Measurements from ENCODE around the gene PTGER3. TPM values are rescaled to one million over a fixed set of nuclear protein-coding genes. Genes with fewer than 3 reads are reported as not detected.

The PTGER3 gene
- total RNA-seq, 1 experiment from 2014 or later = 0.09 TPM

GRCh38 chr1:71019233-71019969 lies 28.2 kb downstream of the PTGER3 start:
- no peaks in the 10 kb centered on the region for H3K27me3 Mint-ChIP-seq (ENCODE audit: unreplicated experiment)
- DNase-seq = no peak
- TF ChIP-seq, protein P1, sequence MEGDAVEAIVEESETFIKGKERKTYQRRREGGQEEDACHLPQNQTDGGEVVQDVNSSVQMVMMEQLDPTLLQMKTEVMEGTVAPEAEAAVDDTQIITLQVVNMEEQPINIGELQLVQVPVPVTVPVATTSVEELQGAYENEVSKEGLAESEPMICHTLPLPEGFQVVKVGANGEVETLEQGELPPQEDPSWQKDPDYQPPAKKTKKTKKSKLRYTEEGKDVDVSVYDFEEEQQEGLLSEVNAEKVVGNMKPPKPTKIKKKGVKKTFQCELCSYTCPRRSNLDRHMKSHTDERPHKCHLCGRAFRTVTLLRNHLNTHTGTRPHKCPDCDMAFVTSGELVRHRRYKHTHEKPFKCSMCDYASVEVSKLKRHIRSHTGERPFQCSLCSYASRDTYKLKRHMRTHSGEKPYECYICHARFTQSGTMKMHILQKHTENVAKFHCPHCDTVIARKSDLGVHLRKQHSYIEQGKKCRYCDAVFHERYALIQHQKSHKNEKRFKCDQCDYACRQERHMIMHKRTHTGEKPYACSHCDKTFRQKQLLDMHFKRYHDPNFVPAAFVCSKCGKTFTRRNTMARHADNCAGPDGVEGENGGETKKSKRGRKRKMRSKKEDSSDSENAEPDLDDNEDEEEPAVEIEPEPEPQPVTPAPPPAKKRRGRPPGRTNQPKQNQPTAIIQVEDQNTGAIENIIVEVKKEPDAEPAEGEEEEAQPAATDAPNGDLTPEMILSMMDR (IDR thresholded peaks at IDR 0.05; ENCODE audit: unreplicated experiment) = no peak
- H3K27ac Mint-ChIP-seq (ENCODE audit: unreplicated experiment) = no peak overlapping the region
- no peak overlapping the region for H3K4me3 Mint-ChIP-seq (ENCODE audit: low read depth, unreplicated experiment)
- H3K4me1 Mint-ChIP-seq (ENCODE audit: low read depth, unreplicated experiment) = no peaks in the 10 kb centered on the region
- intact Hi-C loops (cut with micrococcal nuclease; ENCODE audit: unreplicated experiment) = no loop called here
- H3K36me3 Mint-ChIP-seq (ENCODE audit: insufficient read depth, unreplicated experiment) = no peaks in the 10 kb centered on the region
- no peaks in the 10 kb centered on the region for H3K9me3 Mint-ChIP-seq (ENCODE audit: low read depth, unreplicated experiment)
- BruUV-seq (replicated peaks) = no TSS peak
- CTCF ChIA-PET = no interaction called here

DNA sequence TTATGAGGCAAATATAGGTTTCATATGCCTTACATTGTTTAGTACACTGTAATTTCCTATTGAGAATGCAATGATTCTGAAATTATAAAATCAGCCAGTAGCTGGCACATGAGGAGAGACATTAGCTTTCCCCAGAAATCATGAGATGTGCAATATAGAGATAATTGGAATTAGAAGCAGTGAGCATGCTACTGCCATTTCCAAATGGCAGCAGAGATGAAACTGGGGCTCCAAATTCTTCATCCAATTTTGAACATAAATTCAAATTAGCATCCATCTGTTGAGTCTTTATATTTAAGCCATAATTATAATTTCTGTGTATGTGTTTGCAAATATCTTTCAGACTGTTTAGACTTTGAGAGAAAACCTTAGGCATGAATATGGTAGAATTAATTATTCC lies 28.8 kb downstream of the PTGER3 start:
- intact Hi-C loops (cut with micrococcal nuclease; ENCODE audit: unreplicated experiment) = no loop called here
- Mint-ChIP-seq H3K4me1 (ENCODE audit: low read depth, unreplicated experiment) (no peaks in the 10 kb centered on the region), H3K9me3 (ENCODE audit: low read depth, unreplicated experiment) (no peaks in the 10 kb centered on the region), H3K36me3 (ENCODE audit: insufficient read depth, unreplicated experiment) (no peaks in the 10 kb centered on the region), H3K27me3 (ENCODE audit: unreplicated experiment) (no peaks in the 10 kb centered on the region), H3K27ac (ENCODE audit: unreplicated experiment) (no peak overlapping the region), H3K4me3 (ENCODE audit: low read depth, unreplicated experiment) (no peak overlapping the region)
- BruUV-seq (replicated peaks) = no TSS peak
- TF ChIP-seq, protein P1 (IDR thresholded peaks at IDR 0.05; ENCODE audit: unreplicated experiment) = no peak
- no peak for DNase-seq
- CTCF ChIA-PET = no interaction called here

DNA sequence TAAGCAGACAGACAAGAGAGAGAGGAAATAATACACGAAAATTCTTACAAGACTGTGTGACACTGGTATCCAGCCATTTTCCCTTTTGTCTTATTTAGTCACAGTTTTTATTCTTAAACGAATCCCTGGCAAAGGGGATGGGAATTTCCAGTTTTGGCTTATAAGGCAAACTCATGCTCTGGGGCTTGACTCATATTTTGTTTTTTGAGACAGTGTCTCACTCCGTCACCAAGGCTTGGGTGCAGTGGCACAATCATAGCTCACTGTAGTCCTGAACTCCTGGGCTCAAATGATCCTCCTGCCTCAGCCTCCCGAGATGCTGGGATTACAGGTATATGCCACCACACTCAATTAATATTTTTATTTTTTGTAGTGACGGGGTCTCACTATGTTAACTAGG lies 31.9 kb downstream of the PTGER3 start:
- Mint-ChIP-seq H3K36me3 (ENCODE audit: insufficient read depth, unreplicated experiment) (no peaks in the 10 kb centered on the region), H3K27me3 (ENCODE audit: unreplicated experiment) (no peaks in the 10 kb centered on the region), H3K27ac (ENCODE audit: unreplicated experiment) (no peak overlapping the region), H3K4me3 (ENCODE audit: low read depth, unreplicated experiment) (no peak overlapping the region), H3K4me1 (ENCODE audit: low read depth, unreplicated experiment) (no peaks in the 10 kb centered on the region), H3K9me3 (ENCODE audit: low read depth, unreplicated experiment) (no peaks in the 10 kb centered on the region)
- intact Hi-C loops (cut with micrococcal nuclease; ENCODE audit: unreplicated experiment) = no loop called here
- BruUV-seq (replicated peaks) = no TSS peak
- CTCF ChIA-PET = interaction anchor here (1.4 kb wide), 1 partner anchor 10 kb away, joined by 3 read pairs; no protein-coding TSS in a partner anchor
- TF ChIP-seq, protein P1 (IDR thresholded peaks at IDR 0.05; ENCODE audit: unreplicated experiment) = no peak
- DNase-seq = no peak

DNA sequence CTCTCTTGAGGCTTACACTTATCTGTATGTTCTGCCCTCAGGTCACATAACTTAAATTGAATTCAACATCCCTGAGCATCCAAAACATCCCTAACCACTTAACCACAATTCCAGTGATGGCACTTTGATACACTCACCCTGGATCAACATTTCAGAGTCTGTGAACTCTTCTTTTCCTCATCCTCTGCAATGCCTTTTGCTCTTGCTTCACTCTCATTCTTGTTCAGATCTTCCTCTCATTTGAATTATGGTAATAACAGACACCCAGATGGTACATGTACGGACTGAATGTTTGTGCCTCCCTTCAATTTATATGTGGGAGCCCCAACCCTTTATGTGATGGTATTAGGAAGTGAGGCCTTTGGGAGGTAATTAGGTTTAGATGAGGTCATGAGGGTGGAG lies 33.4 kb downstream of the PTGER3 start:
- no TSS peak for BruUV-seq (replicated peaks)
- intact Hi-C loops (cut with micrococcal nuclease; ENCODE audit: unreplicated experiment) = no loop called here
- Mint-ChIP-seq H3K4me1 (ENCODE audit: low read depth, unreplicated experiment) (no peaks in the 10 kb centered on the region), H3K27me3 (ENCODE audit: unreplicated experiment) (no peaks in the 10 kb centered on the region), H3K27ac (ENCODE audit: unreplicated experiment) (no peak overlapping the region), H3K36me3 (ENCODE audit: insufficient read depth, unreplicated experiment) (no peaks in the 10 kb centered on the region), H3K9me3 (ENCODE audit: low read depth, unreplicated experiment) (no peaks in the 10 kb centered on the region), H3K4me3 (ENCODE audit: low read depth, unreplicated experiment) (no peak overlapping the region)
- no peak for DNase-seq
- TF ChIP-seq, protein P1 (IDR thresholded peaks at IDR 0.05; ENCODE audit: unreplicated experiment) = no peak
- CTCF ChIA-PET = no interaction called here

Measured in Calu3 (cell line).